Renal cortex interstitium (tissue), 3 donors: ENCODE measurements around the gene MBLAC1. TPM values are rescaled to one million over a fixed set of nuclear protein-coding genes. Genes with fewer than 3 reads are reported as not detected.

ENCODE experiments used
- polyA plus RNA-seq, 3 donors: library from polyadenylated mRNA; unstranded; fragments of 120-200 nt; gene quantifications; one replicate each; pipeline ENCODE4 v1.2.1, GENCODE V29; 2013; ENCODE audit not compliant: insufficient read length in 3 of 3

The MBLAC1 gene
- polyA plus RNA-seq, 3 donors: 0.79 to 1.9 (median 1.8) TPM

Other genes starting within 250 kb of the MBLAC1 start
- gene OR2AE1, start 249.9 kb upstream of the MBLAC1 start, polyA plus RNA-seq: under 1 TPM in 1 of 3 donors, not detected in 2; 0.14 TPM
- gene TRIM4, start 207.4 kb upstream of the MBLAC1 start, polyA plus RNA-seq: 10 to 100 TPM; 32.4 to 37.9 (median 33.2) TPM
- gene GJC3, start 197.3 kb upstream of the MBLAC1 start, polyA plus RNA-seq: 1 to 10 TPM in 1 of 3 donors, under 1 TPM in 2; 0.66 to 1.6 (median 0.97) TPM
- 10 to 100 TPM; 56.0 to 67.1 (median 61.6) TPM for gene AZGP1, start 150.9 kb upstream of the MBLAC1 start, polyA plus RNA-seq
- 10 to 100 TPM; 56.7 to 64.3 (median 62.7) TPM for gene ZKSCAN1, start 111.4 kb upstream of the MBLAC1 start, polyA plus RNA-seq
- gene ZSCAN21, start 77.2 kb upstream of the MBLAC1 start, polyA plus RNA-seq: 10 to 100 TPM; 21.8 to 24.7 (median 23.3) TPM
- gene ZNF3, start 45.2 kb upstream of the MBLAC1 start, polyA plus RNA-seq: 10 to 100 TPM; 49.6 to 56.1 (median 50.0) TPM
- gene COPS6, start 38.0 kb upstream of the MBLAC1 start, polyA plus RNA-seq: 100 to 1,000 TPM; 122 to 135 (median 135) TPM
- gene MCM7, start 25.6 kb upstream of the MBLAC1 start, polyA plus RNA-seq: 100 to 1,000 TPM; 141 to 173 (median 162) TPM
- 10 to 100 TPM; 32.4 to 36.9 (median 36.5) TPM for gene AP4M1, start 25.3 kb upstream of the MBLAC1 start, polyA plus RNA-seq
- gene TAF6, start 7.6 kb upstream of the MBLAC1 start, polyA plus RNA-seq: 10 to 100 TPM; 65.4 to 69.4 (median 69.1) TPM
- 10 to 100 TPM; 40.1 to 47.0 (median 41.5) TPM for gene CNPY4, start 7.3 kb upstream of the MBLAC1 start, polyA plus RNA-seq
- gene LAMTOR4, start 22.0 kb downstream of the MBLAC1 start, polyA plus RNA-seq: 100 to 1,000 TPM in 2 of 3 donors, 10 to 100 TPM in 1; 95.3 to 118 (median 116) TPM
- 10 to 100 TPM; 16.9 to 26.3 (median 21.5) TPM for gene TRAPPC14, start 31.8 kb downstream of the MBLAC1 start, polyA plus RNA-seq
- 1 to 10 TPM; 4.6 to 6.8 (median 6.2) TPM for gene GAL3ST4, start 41.6 kb downstream of the MBLAC1 start, polyA plus RNA-seq
- gene GPC2, start 50.4 kb downstream of the MBLAC1 start, polyA plus RNA-seq: 10 to 100 TPM in 2 of 3 donors, 1 to 10 TPM in 1; 9.4 to 14.5 (median 14.0) TPM
- 10 to 100 TPM; 13.2 to 33.8 (median 15.3) TPM for gene STAG3, start 51.0 kb downstream of the MBLAC1 start, polyA plus RNA-seq
- 1 to 10 TPM; 2.2 to 6.6 (median 5.2) TPM for gene PVRIG, start 93.0 kb downstream of the MBLAC1 start, polyA plus RNA-seq
- 1 to 10 TPM; 6.8 to 9.0 (median 8.0) TPM for gene SPDYE3, start 180.7 kb downstream of the MBLAC1 start, polyA plus RNA-seq
- 10 to 100 TPM; 36.0 to 58.2 (median 37.6) TPM for gene PILRB, start 231.2 kb downstream of the MBLAC1 start, polyA plus RNA-seq
- gene PILRA, start 246.5 kb downstream of the MBLAC1 start, polyA plus RNA-seq: 1 to 10 TPM; 4.7 to 8.0 (median 6.6) TPM